HG03175 (cell line): ENCODE measurements around the gene CD109.
"Not testable (repeated sequence)": the region's sequence is repeated elsewhere in the genome, so short reads cannot be mapped to it uniquely, and the experiment has no call there.

Experiments
- ATAC-seq: cut with Tn5 transposase; IDR thresholded peaks from one replicate; pipeline ENCODE4 v1.9.1; 2021; ENCODE audit warnings: mild to moderate bottlenecking, moderate library complexity; ENCODE audit not compliant: unreplicated experiment

The CD109 gene

GRCh38 chr6:73683574-73683973 lies 12.4 kb upstream of the CD109 start:
- not testable (repeated sequence) for ATAC-seq

GRCh38 chr6:73688351-73688750 lies 7.7 kb upstream of the CD109 start:
- no peak for ATAC-seq

GRCh38 chr6:73690056-73690455 lies 5.9 kb upstream of the CD109 start:
- no peak for ATAC-seq

- ATAC-seq = no peak
These were observed 4.5 kb upstream of the CD109 start for GRCh38 chr6:73691512-73691911.

GRCh38 chr6:73694711-73695411 lies 1.1 kb upstream of the CD109 start:
- ATAC-seq = no peak

GRCh38 chr6:73696966-73697655 lies 1.1 kb downstream of the CD109 start:
- no peak for ATAC-seq

- no peak for ATAC-seq
These were observed 3.9 kb downstream of the CD109 start for GRCh38 chr6:73699676-73700459.

GRCh38 chr6:73702444-73702843 lies 6.4 kb downstream of the CD109 start:
- ATAC-seq = no peak

GRCh38 chr6:73703466-73703865 lies 7.5 kb downstream of the CD109 start:
- no peak for ATAC-seq

- ATAC-seq = no peak
These were observed 8.3 kb downstream of the CD109 start for GRCh38 chr6:73704260-73704659.

GRCh38 chr6:73704798-73705197 lies 8.8 kb downstream of the CD109 start:
- no peak for ATAC-seq

- no peak for ATAC-seq
These were observed 11.0 kb downstream of the CD109 start for GRCh38 chr6:73706971-73707370.

GRCh38 chr6:73710470-73710869 lies 14.5 kb downstream of the CD109 start:
- ATAC-seq = peak; percentile 40

- ATAC-seq = no peak
These were observed 14.9 kb downstream of the CD109 start for GRCh38 chr6:73710948-73711347.

- no peak for ATAC-seq
These were observed 16.7 kb downstream of the CD109 start for GRCh38 chr6:73712535-73713173.

GRCh38 chr6:73713426-73714147 lies 17.6 kb downstream of the CD109 start:
- ATAC-seq = no peak

- ATAC-seq = not testable (repeated sequence)
These were observed 19.1 kb downstream of the CD109 start for GRCh38 chr6:73715111-73715508.

- no peak for ATAC-seq
These were observed 23.0 kb downstream of the CD109 start for GRCh38 chr6:73719046-73719445.

- peak; percentile 82 for ATAC-seq
These were observed 26.5 kb downstream of the CD109 start for GRCh38 chr6:73722318-73723060.

- not testable (repeated sequence) for ATAC-seq
These were observed 27.5 kb downstream of the CD109 start for GRCh38 chr6:73723480-73723879.
